ENCODE results near the gene ZNF621. TPM values are rescaled to one million over a fixed set of nuclear protein-coding genes. Genes with fewer than 3 reads are reported as not detected.

The ZNF621 gene
- total RNA-seq = 7.5 and 10.3 TPM in 2 replicates

GRCh38 chr3:40524568-40525285 lies at the start of gene ZNF621:
Gene ZNF621, plus strand, starts transcription at chr3:40524960. Its CDS starts 881 bp downstream, at chr3:40525841.

GRCh38 chr3:40476478-40477470 lies 48.0 kb upstream of the ZNF621 start, which contains the start of gene ZNF619:
Gene ZNF619, plus strand, starts transcription at chr3:40477122. Its CDS starts 858 bp downstream, at chr3:40477980.

GRCh38 chr3:40505599-40506462 lies 18.9 kb upstream of the ZNF621 start, which contains the start of gene ZNF620:
Gene ZNF620, plus strand, starts transcription at chr3:40506039. Its CDS starts 314 bp downstream, at chr3:40506353.

Other genes starting within 250 kb of the ZNF621 start
- gene EIF1B, start 215.3 kb upstream of the ZNF621 start, total RNA-seq = 20.0 and 22.9 TPM in 2 replicates
- gene ENTPD3, start 137.8 kb upstream of the ZNF621 start, total RNA-seq = not detected in 2 replicates
- 534 and 957 TPM in 2 replicates for gene RPL14, start 67.6 kb upstream of the ZNF621 start, total RNA-seq
- gene ZNF619, start 47.8 kb upstream of the ZNF621 start, total RNA-seq = 3.3 and 3.9 TPM in 2 replicates
- gene ZNF620, start 18.9 kb upstream of the ZNF621 start, total RNA-seq = 0.35 and 0.51 TPM in 2 replicates